ENCODE measurements around the gene USF3.

- TF ChIP-seq CTCF (conservative IDR thresholded peaks at IDR 0.05; ENCODE audit: low read depth in 2 of 2), result peak in 1 of 2 experiments; percentile 21; a peak in 1 of 4 replicates
- no peak for TF ChIP-seq EZH2 (IDR thresholded peaks at IDR 0.05; ENCODE audit: low read depth, unreplicated experiment)
- TF ChIP-seq CREB1 (CRISPR knock-in tag; IDR thresholded peaks at IDR 0.05; ENCODE audit: low read depth), result no peak
- peak; percentile 83 for TF ChIP-seq POLR2AphosphoS5 (IDR thresholded peaks at IDR 0.05; ENCODE audit: low read depth)
- TF ChIP-seq JUNB (IDR thresholded peaks at IDR 0.05; ENCODE audit: unreplicated experiment), result no peak
- no peak for TF ChIP-seq REST (IDR thresholded peaks at IDR 0.05; ENCODE audit: unreplicated experiment)
- no peak for TF ChIP-seq ETS1 (IDR thresholded peaks at IDR 0.05)
- TF ChIP-seq ZNF114 (CRISPR knock-in tag; IDR thresholded peaks at IDR 0.05), result no peak
Measured at GRCh38 chr3:113695786-113696645, at the start of gene USF3.
